AG09309 (cell line): ENCODE results near the gene PHC2.

Experiments used
- DNase-seq: peaks from one replicate; pipeline ENCODE4 v3.0.0-alpha.2; 2010; ENCODE audit warnings: low read depth
- H3K4me3 ChIP-seq: 2 replicates; pipeline ENCODE4 v1.5.1; 2011; ENCODE audit warnings: mild to moderate bottlenecking, low read depth, low read length, moderate library complexity; ENCODE audit not compliant: control insufficient read depth
- TF ChIP-seq, protein P1 (sequence below): IDR thresholded peaks from 2 replicates; pipeline ENCODE4 v1.5.1; 2011; ENCODE audit warnings: mild to moderate bottlenecking, low read depth, low read length, inconsistent platforms; ENCODE audit not compliant: insufficient read depth, control insufficient read depth; ENCODE audit errors: missing control alignments

Gene PHC2

GRCh38 chr1:33370827-33371226 is 60.1 kb downstream of the PHC2 start:
- no peak overlapping the region for H3K4me3 ChIP-seq
- TF ChIP-seq, protein P1, sequence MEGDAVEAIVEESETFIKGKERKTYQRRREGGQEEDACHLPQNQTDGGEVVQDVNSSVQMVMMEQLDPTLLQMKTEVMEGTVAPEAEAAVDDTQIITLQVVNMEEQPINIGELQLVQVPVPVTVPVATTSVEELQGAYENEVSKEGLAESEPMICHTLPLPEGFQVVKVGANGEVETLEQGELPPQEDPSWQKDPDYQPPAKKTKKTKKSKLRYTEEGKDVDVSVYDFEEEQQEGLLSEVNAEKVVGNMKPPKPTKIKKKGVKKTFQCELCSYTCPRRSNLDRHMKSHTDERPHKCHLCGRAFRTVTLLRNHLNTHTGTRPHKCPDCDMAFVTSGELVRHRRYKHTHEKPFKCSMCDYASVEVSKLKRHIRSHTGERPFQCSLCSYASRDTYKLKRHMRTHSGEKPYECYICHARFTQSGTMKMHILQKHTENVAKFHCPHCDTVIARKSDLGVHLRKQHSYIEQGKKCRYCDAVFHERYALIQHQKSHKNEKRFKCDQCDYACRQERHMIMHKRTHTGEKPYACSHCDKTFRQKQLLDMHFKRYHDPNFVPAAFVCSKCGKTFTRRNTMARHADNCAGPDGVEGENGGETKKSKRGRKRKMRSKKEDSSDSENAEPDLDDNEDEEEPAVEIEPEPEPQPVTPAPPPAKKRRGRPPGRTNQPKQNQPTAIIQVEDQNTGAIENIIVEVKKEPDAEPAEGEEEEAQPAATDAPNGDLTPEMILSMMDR, result no peak
- no peak for DNase-seq

DNA sequence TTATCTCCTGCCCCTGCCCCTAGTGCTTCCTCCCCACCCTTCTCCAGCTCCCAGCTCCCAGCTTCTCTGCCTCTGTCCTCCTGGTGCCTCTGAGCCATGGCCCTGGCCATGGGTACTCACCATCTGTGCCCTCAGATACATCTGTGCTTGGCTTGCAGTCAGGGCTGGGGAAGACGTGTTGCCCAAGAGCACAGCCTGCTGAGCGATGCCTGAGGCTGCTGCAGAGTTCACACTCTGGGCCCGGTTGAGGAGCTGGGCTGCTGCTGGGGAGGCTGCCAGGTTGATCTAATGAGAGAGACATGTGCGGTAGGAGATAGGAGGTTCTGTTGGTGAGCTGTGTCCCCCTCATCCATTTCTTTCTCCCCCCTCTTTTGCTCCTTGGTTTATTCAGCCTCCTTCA is 60.6 kb downstream of the PHC2 start:
- no peak overlapping the region for H3K4me3 ChIP-seq
- no peak for DNase-seq
- TF ChIP-seq, protein P1, result no peak

DNA sequence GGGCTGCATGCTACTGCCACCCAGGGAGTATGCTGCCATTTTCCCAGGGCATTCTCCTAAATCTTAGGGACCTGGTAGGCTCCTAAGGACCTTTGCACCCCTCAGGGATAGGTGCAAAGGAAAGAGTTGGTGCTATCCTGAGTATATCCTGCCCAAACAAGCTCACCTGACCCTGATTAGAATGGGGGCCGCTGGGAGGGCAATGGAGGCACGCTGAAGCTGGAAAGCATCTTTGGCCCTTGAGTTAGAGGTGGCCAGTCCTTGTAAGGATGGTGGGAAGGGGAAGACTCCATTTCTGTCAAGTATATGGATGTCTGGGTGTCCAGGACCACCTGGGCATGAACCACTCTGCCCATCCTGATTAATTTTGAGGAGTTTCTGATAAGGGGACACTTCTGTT is 61.1 kb downstream of the PHC2 start:
- H3K4me3 ChIP-seq, result no peak overlapping the region
- DNase-seq, result no peak
- TF ChIP-seq, protein P1, result no peak

GRCh38 chr1:33369081-33369480 is 61.8 kb downstream of the PHC2 start:
- TF ChIP-seq, protein P1, result no peak
- no peak for DNase-seq
- H3K4me3 ChIP-seq, result no peak overlapping the region

GRCh38 chr1:33368431-33368830 is 62.5 kb downstream of the PHC2 start:
- TF ChIP-seq, protein P1, result no peak
- no peak for DNase-seq
- no peak overlapping the region for H3K4me3 ChIP-seq

DNA sequence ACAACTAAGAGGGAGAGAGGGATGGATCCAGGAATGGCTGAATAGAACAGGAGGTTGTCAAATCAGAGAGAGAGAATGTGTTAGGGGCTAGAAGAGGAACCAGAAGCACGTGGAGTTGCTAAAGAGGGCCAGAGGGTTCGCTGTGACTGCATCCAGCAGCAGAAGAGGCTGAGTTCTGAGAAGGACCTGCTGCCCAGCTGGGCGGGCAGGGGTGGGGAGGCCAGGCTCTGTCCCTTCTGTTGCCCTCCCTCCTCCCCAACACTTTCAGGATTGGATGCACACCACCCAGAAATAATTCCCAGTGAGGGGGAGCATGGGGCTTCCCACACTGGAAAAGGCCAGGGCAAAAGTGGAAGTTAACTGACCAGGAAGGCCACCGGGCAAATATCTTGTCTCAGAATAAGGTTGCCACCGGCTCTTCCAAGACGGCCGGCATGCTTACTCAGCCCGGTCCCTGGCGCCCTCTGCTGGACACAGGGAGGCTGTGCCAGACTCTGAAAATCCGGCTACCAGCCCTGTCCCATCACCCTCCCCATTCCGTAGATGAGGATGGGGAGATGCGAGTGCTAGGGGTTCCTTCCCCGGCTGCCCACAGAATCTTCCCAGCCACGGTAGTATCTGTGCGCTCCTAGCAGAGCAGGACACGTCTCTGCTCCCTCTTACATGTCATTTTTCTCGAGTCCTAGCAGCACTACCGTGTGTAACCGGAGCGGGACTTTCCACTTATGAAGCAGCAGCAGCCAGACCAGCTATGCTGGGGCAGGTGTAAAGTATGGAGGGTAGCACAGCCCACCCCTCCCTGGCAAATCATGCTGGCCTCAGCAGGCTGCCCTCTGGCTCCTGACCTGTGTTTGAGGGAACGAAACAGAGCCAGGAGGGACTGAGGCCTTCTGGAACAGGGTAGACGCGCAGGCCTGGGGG is 63.1 kb downstream of the PHC2 start:
- no peak for DNase-seq
- TF ChIP-seq, protein P1, result peak; percentile 96
- H3K4me3 ChIP-seq, result no peak overlapping the region
